Measurements from ENCODE around the gene PGAM1.
"Not testable (repeated sequence)": the region's sequence is repeated elsewhere in the genome, so short reads cannot be mapped to it uniquely, and the experiment has no call there.

PGAM1 gene

DNA sequence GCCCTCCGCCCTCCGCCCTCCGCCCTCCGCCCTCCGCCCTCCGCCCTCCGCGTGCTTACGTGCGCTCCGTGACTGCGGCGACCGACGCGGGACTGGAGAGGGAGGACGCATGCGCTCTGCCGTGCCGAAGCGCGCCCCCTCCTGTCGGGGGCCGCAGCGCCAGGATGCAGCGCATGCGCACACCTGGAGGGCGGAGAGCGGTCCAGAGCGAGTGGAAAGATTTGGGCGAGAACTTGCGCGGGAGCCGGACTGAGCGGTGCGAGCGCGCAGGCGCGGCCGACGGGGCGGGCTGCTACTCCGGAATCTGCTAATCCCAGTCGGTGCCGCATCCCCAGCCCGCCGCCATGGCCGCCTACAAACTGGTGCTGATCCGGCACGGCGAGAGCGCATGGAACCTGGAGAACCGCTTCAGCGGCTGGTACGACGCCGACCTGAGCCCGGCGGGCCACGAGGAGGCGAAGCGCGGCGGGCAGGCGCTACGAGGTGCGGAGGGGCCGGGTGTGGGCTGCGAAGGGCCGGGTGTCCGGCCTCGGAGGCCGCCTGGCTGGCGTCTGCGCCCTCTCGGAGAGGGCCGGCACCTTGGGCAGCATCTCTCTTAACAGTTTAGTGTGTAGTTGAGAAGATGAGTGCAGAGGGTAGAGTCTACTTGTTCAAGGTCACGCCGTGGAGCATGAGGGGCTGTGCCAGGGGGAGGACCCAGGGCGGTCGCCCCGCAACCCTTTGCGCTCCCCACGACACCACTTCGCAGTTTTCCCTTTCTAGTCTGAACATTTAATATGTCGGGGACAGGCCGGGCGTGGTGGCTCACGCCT lies at the start of gene PGAM1:
TSS of gene PGAM1 (plus strand) at position 228 of the 812 bp plus-strand sequence. CDS start at position 345, 117 bp downstream.
- peak; percentile 91 to 96 for DNase-seq

DNA sequence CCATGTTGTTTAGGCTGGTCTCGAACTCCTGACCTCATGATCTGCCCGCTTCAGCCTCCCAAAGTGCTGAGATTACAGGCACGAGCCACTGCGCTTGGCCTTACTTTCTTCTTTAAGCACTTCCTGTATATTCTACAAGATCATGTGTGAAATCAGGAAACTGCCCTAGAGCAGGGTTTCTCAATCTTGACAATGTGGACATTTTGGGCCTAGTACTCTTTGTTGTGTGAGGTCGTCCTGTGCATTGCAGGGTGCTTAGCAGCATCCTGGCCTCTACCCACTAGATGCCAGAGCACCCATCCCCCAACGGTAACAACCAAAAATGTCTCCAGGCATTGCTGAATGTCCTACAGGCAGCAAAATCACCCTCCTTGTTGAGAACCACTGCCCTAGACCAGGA lies 49.6 kb upstream of the PGAM1 start:
- DNase-seq = no peak

DNA sequence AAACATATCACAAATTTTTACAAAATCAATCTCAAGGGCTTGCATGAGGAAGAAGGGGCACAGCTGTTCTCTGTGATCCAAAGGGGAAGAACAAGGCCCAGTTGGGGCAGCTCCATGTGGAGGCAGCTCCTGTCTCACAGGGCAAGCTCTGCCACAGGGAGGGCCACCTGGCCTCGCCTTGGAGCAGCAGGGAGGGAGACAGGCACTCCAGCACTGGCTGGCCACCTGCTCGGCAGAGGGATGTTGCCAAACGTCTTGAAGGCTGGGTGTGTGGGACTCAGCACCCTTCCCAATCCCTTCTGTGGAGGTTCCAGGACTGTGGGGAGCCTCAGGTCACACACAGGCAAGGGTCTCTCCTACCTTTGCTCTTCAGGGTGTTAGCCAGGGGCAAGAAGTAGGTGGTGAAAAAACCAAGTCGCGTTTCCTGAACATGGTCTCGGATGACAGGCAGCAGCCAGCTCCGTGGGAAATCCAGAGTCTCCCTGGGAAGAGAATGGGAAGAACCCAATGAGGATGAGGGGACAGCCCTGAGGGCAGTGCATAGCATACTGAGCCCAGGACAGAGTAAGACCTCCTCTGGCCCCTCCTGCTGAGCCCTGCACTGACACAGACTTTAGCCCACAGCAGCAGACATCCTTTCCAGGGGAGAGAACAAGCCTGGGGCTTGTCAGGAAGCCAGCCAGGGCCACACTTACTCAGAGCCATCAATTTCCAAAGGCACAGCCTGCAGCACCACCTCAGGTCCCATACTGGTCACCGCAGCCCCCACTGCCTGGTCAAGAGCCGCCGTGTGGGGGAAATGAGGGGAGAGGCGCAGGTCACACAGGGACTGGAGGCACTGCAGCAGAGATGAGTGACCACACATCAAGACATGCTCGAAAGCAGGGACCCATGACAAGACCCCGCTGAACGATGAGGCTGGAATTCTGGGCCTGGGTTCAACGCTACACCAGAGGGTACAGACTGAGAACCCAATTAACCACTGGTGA lies 46.8 kb upstream of the PGAM1 start:
- DNase-seq = no peak

DNA sequence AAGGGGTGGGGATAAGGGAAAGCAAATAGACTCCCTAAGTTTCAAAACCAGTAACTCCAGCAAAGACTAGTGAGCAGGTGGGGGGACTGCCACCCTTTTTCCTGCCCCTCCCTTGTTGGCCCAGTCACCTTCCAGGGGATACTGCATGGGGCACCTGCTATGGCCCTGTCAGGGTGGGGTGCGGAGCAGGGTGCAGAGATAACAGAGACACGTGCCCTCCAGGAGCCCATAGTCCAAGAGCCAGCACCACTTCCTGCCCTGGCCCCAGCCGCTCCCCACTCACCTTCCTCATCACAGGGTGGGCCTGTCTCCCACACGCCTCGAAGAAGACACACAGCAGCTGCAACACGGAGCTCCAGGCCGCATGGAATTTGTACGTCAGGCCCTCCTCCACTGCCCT lies 45.5 kb upstream of the PGAM1 start:
- no peak for DNase-seq

DNA sequence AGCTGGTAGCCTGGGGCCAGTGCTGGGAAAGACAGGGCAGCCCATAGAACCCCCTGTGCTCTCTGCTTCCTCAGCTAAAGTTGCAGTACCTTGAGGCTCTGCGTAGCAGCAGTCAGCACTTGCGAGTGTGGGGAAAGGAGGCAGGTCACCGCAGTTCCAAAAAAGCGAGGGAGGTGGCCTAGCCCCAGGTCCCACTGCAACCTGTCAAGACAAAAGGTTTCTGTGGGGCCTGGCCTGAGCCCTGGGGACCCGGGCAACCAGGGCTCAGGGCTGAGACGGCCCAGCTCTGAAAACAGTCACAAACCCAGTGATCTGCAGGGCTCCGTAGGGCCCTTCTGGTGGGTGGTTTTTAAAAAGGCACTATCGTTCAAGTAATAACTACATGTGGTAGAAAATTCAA lies 44.4 kb upstream of the PGAM1 start:
- DNase-seq = no peak

DNA sequence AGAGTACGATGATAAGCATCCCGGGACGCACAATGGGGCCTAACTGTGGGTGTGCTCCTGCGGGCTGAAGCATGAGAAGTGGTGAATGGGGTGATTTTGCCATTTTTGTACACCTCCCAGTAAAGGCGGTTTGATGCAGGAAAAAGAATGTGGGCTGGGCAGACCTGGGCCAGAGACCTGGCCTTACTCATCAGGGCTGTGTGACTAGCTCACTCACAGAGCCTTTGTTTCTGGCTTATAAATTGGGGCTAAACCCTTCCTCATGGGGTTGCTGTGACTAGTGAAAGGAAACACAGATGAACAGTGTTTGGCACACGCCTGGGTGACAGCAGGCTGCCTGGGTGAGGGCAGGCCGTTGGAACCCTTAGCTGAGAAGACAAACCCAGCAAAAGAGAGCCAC lies 42.8 kb upstream of the PGAM1 start:
- DNase-seq = no peak

DNA sequence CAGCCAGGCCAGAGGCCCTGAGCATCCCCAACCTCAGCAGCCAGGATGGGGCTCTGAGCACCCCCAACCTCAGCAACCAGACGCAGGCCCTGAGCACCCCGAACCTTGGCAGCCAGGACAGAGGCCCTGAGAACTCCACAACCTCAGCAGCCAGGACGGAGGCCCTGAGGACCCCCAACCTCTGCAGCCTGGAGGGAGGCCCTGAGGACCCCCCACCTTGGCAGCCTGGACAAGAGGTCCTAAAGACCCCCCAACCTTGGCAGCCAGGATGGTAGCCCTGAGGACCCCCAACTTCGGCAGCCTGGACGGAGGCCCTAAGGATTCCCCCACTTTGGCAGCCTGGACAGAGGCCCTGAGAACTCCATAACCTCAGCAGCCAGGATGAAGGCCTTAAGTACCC lies 41.8 kb upstream of the PGAM1 start:
- no peak for DNase-seq

DNA sequence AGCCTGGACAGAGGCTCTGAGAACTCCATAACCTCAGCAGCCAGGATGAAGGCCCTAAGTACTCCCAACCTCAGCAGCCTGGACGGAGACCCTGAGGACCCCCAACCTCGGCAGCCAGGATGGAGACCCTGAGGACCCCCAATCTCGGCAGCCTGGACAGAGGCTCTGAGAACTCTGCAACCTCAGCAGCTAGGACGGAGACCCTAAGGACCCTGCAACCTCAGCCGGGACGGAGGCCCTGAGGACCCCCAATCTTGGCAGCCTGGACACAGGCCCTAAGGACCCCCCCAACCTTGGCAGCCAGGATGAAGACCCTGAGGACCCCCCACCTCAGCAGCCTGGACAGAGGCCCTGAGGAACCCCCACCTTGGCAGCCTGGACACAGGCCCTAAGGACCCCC lies 41.4 kb upstream of the PGAM1 start:
- DNase-seq = no peak

DNA sequence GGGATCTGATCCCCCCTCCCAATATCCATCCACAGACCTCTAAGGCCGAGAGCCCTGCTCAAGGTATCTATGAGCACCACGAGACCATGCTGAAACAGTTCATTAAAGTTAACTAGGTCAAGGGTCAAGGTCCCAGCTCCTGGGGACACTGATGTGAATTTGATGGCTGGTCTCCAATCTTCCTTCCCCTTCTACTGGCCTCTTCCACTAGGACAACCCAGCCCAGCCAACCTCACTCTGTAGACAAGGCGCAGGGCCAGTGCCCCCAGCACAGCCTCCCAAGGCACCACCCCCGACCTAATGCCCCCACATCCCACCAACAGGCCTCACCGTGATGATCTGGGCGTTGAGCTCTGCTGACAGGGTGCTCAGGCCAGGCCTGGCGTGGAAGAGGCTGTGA lies 40.4 kb upstream of the PGAM1 start:
- DNase-seq = no peak

DNA sequence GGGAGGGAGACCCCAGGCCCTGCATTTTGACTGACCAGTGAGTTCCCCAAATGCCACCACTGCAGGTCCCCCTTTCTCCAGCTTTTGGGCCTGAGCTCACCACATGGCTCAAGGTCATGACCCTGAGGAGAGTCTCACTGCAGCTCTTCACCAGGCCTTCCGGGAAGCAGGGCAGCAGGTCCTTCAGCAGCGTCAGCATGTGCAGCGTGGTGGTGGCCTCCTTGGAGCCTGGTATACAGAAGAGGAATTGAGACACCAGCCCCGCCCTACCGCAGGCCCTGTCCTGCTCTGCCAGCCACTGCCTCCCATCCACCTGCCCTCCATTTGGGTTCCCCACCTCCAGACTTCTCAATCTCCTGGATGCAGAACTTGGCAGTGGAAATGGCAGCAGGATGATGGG lies 37.8 kb upstream of the PGAM1 start:
- no peak for DNase-seq

DNA sequence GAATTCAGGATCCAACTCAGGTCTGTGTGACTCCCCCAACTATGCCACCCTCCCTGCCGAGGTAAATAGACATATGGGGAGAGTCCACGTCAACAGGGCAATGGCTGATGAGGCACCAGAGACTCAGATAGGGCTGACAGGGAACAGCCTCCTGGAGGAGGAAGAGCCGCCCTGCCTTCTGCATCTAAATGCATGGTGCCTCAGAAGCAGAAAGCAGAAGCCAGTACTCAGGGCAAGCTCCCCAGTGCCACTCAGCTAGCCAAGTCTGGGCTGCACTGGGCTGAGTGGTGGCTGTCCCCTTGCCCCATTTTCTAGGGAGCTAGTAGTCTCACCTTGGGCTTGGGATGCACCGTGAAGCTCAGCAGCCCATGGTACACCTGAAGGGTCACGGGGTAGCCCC lies 35.9 kb upstream of the PGAM1 start:
- DNase-seq = no peak

DNA sequence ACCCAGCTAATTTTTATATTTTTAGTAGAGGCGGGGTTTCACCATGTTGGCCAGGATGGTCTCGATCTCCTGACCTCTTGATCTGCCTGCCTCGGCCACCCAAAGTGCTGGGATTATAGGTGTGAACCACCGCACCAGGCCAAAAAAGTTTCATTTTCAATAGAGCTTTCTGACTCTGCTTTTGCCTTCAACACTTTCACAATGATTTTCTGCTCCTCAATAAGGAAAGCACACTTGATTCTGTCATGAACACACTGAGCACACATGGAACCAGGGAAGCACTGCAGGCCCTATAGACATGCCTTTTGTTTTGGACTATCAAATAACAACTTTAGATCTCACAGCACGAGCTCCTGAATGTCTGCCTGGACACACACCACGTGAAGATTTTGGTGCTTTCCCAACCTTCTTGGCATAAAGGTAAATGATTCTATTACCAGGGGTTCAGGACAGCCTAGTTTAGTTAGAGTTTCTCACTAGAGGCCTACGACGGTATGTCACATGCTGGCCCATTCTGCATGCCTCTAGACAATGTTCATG lies 32.9 kb upstream of the PGAM1 start:
- no peak for DNase-seq

DNA sequence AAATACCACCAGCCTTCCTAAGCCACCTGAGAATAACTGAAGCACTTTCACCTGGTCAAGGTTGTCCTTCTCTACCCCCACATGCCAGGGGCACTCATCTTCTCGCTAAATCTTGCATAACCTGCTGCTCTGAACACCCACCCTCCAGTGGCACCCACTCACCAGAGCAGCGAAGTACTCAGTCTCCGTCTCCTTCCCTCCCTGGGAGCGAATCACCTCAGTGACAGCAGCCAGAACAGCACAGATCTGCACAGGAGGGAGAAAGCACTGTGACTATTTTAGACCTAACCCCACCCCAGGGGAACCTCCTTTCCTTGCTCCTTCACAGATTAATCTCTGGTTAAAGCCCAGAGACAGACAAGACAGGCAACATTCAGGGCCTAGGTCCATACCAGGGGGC lies 29.9 kb upstream of the PGAM1 start:
- DNase-seq = no peak

DNA sequence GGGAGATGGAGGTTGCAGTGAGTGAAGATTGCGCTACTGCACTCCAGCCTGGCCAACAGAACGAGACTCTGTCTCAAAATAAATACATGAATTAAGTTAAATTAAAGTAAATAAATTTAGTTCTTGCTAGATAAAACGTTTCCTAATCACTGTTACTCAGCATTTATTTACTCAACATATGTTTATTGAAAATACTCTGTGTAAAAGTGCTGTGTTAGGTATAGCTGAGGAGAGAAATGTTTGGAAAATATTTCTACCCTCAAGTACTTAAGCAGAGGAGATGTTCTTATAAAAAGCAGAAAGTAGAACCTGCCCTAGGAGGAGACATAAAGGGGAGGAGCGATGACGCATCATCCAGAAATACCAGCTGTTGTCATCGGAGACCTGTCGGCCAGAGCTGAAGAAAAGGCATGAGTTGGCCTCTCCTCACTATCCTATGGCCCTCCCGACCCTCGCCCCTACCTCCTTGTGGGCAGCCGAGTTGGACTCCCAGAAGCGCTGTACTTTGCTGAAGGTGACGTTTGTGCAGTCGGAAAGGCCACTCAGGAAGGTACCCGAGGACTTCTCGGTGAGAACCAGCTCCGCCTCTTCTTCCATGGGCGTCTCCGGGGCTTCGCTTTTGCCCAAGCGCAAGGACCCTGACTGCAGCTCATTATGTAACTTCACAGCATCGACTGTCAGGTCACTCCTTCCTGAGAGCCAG lies 26.0 kb upstream of the PGAM1 start:
- DNase-seq = no peak

DNA sequence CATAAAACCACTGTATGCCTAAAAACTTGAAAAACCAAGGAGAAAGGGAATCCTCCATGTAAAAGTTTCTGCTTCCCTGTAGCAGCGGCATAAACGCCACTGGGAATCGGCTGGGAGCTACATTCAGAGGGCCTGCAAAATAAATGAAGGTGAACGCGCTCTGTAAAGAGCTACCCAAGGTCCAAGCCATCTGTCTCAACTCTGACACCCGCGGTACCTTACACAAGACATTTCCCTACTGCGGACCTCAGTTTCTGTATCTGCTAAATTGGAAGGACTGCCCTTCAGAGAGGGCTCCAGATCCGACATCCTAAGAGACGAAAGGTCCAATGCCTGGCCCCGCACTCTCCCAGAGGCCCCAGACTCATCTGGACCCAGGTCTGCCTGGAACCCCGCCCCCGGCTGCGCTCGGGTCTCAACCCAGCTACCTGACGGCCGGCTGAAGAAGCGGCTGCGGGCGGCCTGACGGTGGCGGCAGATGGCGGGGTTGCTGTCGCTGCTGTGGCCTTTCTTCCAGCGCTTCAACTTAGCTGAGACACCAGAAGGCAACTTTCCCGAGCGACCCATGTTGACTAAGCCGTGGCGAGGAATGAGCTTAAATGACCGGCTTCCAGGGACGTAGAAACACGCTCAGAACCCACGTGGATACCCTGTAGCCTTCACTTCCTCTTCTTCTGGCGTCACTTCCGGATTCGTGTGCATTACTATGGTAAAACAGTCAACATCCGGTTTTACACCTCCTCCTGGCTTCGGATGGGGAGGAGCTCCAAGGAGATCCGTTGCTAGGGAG lies 25.1 kb upstream of the PGAM1 start, which contains the start of gene RRP12:
TSS of gene RRP12 (minus strand) at position 676 of the 790 bp plus-strand sequence. CDS start at position 567, 109 bp downstream.
- DNase-seq = peak; percentile 67 to 79

DNA sequence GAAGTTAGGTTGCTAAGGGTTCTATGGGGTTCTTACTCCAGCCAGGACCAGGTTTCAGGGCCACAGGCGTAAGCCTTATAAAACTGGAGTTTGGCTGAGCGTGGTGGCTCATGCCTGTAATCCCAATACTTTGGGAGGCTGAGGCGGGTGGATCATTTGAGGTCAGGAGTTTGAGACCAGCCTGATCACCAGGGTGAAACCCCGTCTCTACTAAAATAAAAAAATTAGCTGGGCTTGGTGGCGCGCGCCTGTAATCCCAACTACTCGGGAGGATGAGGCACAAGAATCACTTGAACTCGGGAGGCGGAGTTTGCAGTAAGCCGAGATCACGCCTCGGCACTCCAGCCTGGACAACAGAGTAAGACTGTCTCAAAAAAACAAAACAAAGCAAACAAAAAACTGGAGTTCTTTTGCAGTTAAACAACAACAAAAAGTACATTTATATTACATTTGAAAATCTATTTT lies 24.5 kb upstream of the PGAM1 start:
- no peak for DNase-seq

DNA sequence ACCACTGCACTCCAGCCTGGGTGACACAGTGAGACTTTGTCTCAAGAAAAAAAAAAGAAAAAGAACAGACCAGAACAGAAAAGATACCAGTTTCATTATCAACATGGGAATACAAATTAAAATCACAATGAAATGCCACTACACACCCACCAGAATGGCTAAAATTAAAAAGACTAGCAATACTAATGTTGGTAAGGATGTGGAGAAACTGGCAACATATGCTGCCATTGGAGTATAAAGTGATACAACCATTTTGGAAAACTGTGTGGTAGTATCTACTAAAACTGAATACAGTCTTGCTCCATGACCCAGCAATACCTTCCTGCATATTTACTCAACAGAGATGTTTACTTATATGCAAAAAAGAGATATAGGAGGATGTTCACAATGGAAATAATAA lies 21.9 kb upstream of the PGAM1 start:
- DNase-seq = no peak

DNA sequence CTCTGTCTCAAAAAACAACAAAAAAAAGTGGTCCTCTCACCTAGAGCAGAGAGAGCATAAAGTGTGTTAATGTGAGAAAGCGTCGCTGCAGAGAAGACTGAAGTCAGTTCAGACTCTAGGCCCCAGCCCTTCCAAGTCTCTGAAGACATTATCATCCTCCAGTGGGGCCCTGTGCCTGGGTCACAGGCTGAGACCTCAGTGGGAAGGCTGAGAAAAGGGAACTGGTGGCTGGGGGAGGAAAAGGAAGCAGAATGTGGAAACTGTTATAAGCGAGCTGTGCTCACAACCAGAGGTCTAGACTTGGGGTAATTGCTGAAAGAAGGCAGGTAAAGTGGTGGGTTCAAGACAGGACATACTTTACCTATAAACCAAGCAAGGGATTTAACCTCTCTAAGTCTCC lies 19.9 kb upstream of the PGAM1 start:
- DNase-seq = no peak

DNA sequence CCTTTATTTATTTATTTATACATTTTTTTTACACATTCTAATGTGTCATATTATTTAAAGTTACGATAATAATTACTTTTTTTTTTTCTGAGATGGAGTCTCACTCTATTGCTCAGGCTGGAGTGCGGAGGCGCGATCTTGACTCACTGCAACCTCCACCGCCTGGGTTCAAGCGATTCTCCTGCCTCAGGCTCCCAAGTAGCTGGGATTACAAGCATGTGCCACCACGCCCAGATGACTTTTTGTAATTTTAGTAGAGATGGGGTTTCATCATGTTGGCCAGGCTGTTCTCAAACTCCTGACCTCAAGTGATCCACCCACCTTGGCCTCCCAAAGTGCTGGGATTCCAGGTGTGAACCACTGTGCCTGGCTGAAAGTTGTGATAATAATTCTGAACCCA lies 19.5 kb upstream of the PGAM1 start:
- not testable (repeated sequence) for DNase-seq

DNA sequence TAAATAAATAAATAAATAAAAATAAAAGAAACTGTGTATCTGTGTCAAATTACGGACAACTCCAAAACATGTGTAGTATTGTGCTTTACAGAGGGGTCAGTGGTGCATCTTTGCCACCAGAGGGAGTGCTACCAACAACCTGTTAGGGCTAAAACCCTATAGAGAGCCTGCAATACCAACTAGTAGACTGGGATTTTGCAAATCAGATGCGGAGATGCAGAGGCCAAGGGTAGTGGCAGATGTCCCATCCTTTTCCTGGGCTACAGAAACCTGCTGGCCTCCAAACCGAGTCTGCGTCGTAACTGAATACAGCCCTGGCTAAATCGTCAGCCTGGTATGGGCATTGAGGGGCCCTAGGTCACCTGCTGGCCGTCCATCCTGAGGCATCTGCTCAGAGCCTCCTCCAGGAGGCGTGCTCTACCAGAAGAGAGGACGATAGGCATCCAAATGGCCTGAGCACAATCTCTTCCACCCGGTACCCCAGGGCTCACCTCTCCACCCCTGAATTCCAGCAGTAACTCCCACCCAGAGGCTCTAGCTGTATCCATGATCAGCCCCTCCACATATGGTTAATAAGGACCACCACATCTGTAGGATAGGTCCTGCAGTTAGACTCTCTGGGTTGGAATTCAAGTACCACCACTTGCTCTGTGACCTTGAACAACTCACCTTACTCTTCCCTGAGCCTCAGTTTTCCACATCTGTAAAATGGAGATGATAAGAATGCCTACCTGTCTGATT lies 18.6 kb upstream of the PGAM1 start:
- DNase-seq = peak in 1 of 2 donors; percentile 54

DNA sequence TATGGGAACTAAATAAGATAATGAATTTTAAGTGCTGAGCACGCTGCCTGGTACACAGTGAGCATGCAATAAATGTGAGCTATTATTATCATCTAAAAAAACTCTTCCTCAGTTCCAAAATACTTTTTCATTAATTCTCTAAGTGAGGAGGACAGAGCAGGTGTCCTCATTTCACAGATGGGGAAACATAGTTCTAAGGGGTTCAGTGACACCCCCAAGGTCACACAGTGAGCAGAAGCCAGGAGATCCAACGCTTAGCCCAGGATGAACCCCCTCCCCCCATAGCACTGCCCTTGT lies 18.1 kb upstream of the PGAM1 start:
- no peak for DNase-seq
